ENCODE results near the gene COA4.

DNA sequence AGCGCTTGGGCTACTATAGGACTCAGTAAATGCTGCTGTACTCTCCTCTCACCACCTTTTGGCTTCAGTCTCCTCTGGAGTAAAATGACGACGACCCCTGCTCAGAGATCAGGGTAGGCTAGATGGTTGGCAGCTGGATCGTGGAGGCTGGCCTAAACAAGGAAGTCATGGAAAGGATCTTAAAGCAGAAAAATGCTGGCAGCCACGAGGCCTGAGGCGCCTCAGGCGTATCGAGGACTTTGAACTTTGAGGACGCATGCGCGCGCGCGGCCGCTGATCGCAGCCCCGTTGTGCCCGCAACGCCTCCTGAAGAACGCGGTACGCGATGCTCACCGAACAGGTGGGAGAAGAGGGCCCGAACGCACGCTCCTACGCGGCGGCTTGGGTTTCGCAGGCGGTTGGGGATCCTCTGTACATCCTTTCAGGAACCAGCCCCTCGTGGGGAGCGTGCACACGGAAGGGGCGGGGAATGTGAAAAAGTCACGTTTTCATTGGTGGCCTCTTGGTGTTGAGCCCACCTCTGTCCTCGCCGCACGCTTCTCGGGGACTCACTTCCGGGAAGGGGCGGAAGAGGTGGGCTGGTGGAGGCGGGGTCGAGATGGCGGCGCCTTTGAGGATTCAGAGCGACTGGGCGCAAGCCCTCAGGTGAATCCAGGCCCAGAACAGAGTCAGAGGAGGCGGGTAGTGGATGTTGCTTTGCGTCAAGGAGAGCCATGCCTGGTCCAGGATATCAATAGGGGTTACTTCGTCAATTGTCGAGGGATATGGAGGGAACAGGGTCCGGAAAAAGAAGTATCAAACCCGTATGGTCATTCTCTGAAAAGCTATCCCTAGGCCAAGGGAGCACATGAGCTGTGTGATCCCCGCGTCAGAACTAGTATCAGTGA lies at the start of gene COA4, which contains the start of gene PAAF1:
- TF ChIP-seq, protein P1, sequence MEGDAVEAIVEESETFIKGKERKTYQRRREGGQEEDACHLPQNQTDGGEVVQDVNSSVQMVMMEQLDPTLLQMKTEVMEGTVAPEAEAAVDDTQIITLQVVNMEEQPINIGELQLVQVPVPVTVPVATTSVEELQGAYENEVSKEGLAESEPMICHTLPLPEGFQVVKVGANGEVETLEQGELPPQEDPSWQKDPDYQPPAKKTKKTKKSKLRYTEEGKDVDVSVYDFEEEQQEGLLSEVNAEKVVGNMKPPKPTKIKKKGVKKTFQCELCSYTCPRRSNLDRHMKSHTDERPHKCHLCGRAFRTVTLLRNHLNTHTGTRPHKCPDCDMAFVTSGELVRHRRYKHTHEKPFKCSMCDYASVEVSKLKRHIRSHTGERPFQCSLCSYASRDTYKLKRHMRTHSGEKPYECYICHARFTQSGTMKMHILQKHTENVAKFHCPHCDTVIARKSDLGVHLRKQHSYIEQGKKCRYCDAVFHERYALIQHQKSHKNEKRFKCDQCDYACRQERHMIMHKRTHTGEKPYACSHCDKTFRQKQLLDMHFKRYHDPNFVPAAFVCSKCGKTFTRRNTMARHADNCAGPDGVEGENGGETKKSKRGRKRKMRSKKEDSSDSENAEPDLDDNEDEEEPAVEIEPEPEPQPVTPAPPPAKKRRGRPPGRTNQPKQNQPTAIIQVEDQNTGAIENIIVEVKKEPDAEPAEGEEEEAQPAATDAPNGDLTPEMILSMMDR (IDR thresholded peaks at IDR 0.05) = no peak
- TF ChIP-seq POLR2AphosphoS5 (IDR thresholded peaks at IDR 0.05; ENCODE audit: low read depth, low read length) = peak; percentile 97
